Uterus (tissue), 2 donors: ENCODE data around the gene STIM2.

ENCODE experiments used
- CTCF ChIP-seq, 4 experiments: fragments of 200-600 bp in 2 of 4; fragments of 450-650 bp in 2 of 4; sonication (generic) in 2 of 4; IDR thresholded peaks; one replicate each; pipeline ENCODE4 v1.5.1; 2016 to 2019; ENCODE audit warnings: antibody characterized with exemption in 4 of 4, mild to moderate bottlenecking in 2 of 4, moderate library complexity in 1 of 4
- POLR2A ChIP-seq, 2 donors: fragments of 450-650 bp; IDR thresholded peaks; one replicate each; pipeline ENCODE4 v1.6.1; 2016; ENCODE audit warnings: antibody characterized with exemption in 2 of 2, mild to moderate bottlenecking in 1 of 2, moderate library complexity in 1 of 2

- TF ChIP-seq CTCF (IDR thresholded peaks at IDR 0.05): no peak
- TF ChIP-seq POLR2A (IDR thresholded peaks at IDR 0.05): no peak
Measured at GRCh38 chr4:26955241-26955640, 94.6 kb downstream of the STIM2 start.
